KMS-11 (cell line): ENCODE data around the gene GSK3B.

Experiments
- H2AFZ ChIP-seq: fragments of 200-600 bp; sonication (generic); 2 replicates; pipeline ENCODE4 v1.6.1; 2016; ENCODE audit warnings: antibody characterized with exemption, mixed run types, low read depth
- H3K27ac ChIP-seq: fragments of 200-600 bp; sonication (generic); 2 replicates; pipeline ENCODE4 v1.6.1; 2016; ENCODE audit warnings: mild to moderate bottlenecking, mixed run types
- H3K27me3 ChIP-seq: fragments of 200-600 bp; sonication (generic); 2 replicates; pipeline ENCODE4 v1.6.1; 2017; ENCODE audit warnings: mild to moderate bottlenecking, low read depth, mixed run types, moderate library complexity; ENCODE audit not compliant: insufficient read depth
- H3K36me3 ChIP-seq: fragments of 200-600 bp; sonication (generic); 2 replicates; pipeline ENCODE4 v1.6.1; 2017; ENCODE audit warnings: mild to moderate bottlenecking, mixed run types; ENCODE audit not compliant: insufficient read depth
- H3K4me1 ChIP-seq: fragments of 200-600 bp; sonication (generic); 2 replicates; pipeline ENCODE4 v1.6.1; 2016; ENCODE audit warnings: mild to moderate bottlenecking, low read depth, mixed run types; ENCODE audit not compliant: poor library complexity, severe bottlenecking
- H3K4me2 ChIP-seq: fragments of 200-600 bp; sonication (generic); 2 replicates; pipeline ENCODE4 v1.7.0; 2016; ENCODE audit warnings: mild to moderate bottlenecking, mixed run types
- H3K4me3 ChIP-seq: fragments of 200-600 bp; sonication (generic); IDR thresholded peaks from 2 replicates; pipeline ENCODE4 v1.6.1; 2017; ENCODE audit warnings: low read depth, low read length, mixed read lengths; ENCODE audit not compliant: insufficient read depth
- H3K79me2 ChIP-seq: fragments of 200-600 bp; sonication (generic); 2 replicates; pipeline ENCODE4 v1.6.1; 2016; ENCODE audit warnings: low read depth, mixed run types; ENCODE audit not compliant: insufficient read depth
- H3K9ac ChIP-seq: fragments of 200-600 bp; sonication (generic); 2 replicates; pipeline ENCODE4 v1.6.1; 2016; ENCODE audit warnings: mild to moderate bottlenecking, mixed run types
- H4K20me1 ChIP-seq: fragments of 200-600 bp; sonication (generic); 2 replicates; pipeline ENCODE4 v1.6.1; 2016; ENCODE audit warnings: mild to moderate bottlenecking, mixed run types; ENCODE audit not compliant: insufficient read depth
- TF ChIP-seq, protein P1 (sequence below): fragments of 200-600 bp; sonication (generic); conservative IDR thresholded peaks from 2 replicates; pipeline ENCODE4 v1.6.1; 2017; ENCODE audit warnings: low read depth, mild to moderate bottlenecking, antibody characterized with exemption, low read length, moderate library complexity, mixed read lengths

The GSK3B gene

DNA sequence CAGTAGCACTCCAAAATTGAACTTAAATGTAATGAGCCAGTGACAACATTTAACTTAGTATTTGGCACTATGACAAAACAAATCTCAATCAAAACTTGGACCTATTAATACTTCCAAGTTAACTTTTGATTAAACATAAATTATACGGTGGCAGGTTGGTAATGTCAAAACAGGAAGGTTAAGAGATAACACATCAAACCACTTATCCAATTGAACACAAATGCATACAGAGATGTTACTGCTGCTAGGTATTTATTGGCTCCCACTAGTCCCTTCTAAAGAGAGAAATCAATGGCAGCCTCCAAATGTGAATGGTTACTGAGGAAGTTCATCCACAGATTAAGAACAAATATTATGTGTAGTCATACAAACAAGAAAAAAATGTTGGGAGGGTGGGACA is 1.8 kb downstream of the GSK3B start:
- H3K9ac ChIP-seq = peak overlapping the region; percentile 99; the same call in 1 of the 2 replicates
- H2AFZ ChIP-seq = no peak overlapping the region
- peaks cover 8% of the 10 kb centered on the region; the same call in 1 of the 2 replicates for H4K20me1 ChIP-seq
- TF ChIP-seq, protein P1, sequence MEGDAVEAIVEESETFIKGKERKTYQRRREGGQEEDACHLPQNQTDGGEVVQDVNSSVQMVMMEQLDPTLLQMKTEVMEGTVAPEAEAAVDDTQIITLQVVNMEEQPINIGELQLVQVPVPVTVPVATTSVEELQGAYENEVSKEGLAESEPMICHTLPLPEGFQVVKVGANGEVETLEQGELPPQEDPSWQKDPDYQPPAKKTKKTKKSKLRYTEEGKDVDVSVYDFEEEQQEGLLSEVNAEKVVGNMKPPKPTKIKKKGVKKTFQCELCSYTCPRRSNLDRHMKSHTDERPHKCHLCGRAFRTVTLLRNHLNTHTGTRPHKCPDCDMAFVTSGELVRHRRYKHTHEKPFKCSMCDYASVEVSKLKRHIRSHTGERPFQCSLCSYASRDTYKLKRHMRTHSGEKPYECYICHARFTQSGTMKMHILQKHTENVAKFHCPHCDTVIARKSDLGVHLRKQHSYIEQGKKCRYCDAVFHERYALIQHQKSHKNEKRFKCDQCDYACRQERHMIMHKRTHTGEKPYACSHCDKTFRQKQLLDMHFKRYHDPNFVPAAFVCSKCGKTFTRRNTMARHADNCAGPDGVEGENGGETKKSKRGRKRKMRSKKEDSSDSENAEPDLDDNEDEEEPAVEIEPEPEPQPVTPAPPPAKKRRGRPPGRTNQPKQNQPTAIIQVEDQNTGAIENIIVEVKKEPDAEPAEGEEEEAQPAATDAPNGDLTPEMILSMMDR = no peak
- peak overlapping the region; percentile 65 for H3K4me2 ChIP-seq
- H3K79me2 ChIP-seq = peaks cover 74% of the 10 kb centered on the region
- H3K27me3 ChIP-seq = no peaks in the 10 kb centered on the region
- H3K4me1 ChIP-seq = peaks cover 36% of the 10 kb centered on the region
- peak overlapping the region; percentile 19 for H3K4me3 ChIP-seq
- no peaks in the 10 kb centered on the region for H3K36me3 ChIP-seq
- H3K27ac ChIP-seq = peak overlapping the region; percentile 3; the same call in 1 of the 2 replicates

DNA sequence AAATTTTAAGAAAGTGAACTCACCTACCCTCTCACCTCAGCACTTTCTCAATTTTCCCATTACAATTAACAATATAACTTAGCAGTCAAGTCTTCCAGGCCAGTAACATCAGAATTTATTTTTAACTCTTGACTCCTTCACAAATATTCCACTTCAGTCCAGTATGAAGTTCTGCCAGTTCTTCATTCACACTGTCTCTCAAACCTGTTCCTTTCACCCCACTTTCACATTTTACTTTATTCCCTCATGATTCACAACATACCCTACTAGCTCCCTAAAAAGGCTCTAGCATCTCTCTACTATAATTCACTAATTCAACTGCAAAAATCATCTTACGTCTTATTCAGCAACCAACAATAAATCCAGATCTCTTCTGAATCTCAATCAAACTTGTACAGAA is 3.8 kb downstream of the GSK3B start:
- peaks cover 81% of the 10 kb centered on the region for H3K79me2 ChIP-seq
- H2AFZ ChIP-seq = no peak overlapping the region
- H3K4me3 ChIP-seq = no peak overlapping the region
- H3K9ac ChIP-seq = peak overlapping the region; percentile 99; the same call in 1 of the 2 replicates
- peaks cover 33% of the 10 kb centered on the region for H3K4me1 ChIP-seq
- peaks cover 17% of the 10 kb centered on the region; the same call in 1 of the 2 replicates for H4K20me1 ChIP-seq
- H3K4me2 ChIP-seq = peak overlapping the region; percentile 65
- TF ChIP-seq, protein P1 = no peak
- no peaks in the 10 kb centered on the region for H3K36me3 ChIP-seq
- H3K27me3 ChIP-seq = no peaks in the 10 kb centered on the region
- no peak overlapping the region for H3K27ac ChIP-seq

DNA sequence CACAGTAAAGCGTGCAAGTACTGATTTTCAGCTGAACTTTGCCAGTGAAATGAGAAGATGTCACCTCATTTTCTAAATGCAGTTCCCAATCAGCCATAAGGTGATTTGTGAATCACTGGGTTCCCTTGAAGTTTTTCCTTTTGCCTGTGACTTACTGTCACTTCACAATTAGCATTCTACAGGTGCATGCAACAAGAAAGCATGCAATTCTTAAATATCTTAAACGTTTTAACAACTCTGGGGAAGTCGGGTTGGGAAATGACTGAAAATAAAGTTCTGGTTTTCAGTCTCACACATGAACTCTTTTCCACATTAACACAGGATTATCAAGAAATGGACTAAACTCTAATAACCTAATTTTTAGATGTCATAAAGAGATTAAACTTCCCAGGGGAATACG is 5.2 kb downstream of the GSK3B start:
- no peak overlapping the region for H3K4me3 ChIP-seq
- H3K79me2 ChIP-seq = peaks cover 94% of the 10 kb centered on the region
- no peaks in the 10 kb centered on the region for H3K36me3 ChIP-seq
- TF ChIP-seq, protein P1 = no peak
- no peak overlapping the region for H3K27ac ChIP-seq
- H3K4me1 ChIP-seq = peaks cover 35% of the 10 kb centered on the region
- H2AFZ ChIP-seq = no peak overlapping the region
- H3K27me3 ChIP-seq = no peaks in the 10 kb centered on the region
- H4K20me1 ChIP-seq = peaks cover 24% of the 10 kb centered on the region
- no peak overlapping the region for H3K9ac ChIP-seq
- peak overlapping the region; percentile 23 for H3K4me2 ChIP-seq

DNA sequence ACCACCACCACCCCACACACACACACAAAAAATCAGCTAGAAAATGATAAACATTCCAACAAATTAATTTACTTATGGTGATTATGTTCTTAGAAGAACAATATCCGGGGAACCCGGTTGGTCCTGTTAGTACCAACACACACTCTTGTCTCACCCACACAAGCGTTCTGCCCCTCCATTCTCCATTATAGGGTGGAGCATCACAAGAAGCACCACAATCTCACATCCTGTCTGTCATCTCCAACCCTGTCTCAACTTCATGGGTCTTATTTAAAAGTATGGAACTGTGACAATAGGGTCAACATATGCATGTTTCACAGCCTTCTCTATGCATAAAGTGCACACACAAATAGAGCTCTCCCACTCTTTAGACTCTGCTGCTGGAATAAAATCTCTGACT is 5.6 kb downstream of the GSK3B start:
- Histone ChIP-seq H3K4me2 (0 out of 2 replicates have a peak overlapping the region, but pooled peaks have one; percentile 5), H3K79me2 (peaks cover 98% of the 10 kb centered on the region), H3K27me3 (no peaks in the 10 kb centered on the region), H3K27ac (no peak overlapping the region), H3K9ac (no peak overlapping the region), H4K20me1 (peaks cover 26% of the 10 kb centered on the region), H2AFZ (no peak overlapping the region), H3K36me3 (no peaks in the 10 kb centered on the region), H3K4me1 (peaks cover 35% of the 10 kb centered on the region), H3K4me3 (no peak overlapping the region)
- TF ChIP-seq, protein P1 = no peak
